ENCODE measurements around the gene RARA.
A peak's percentile ranks its signal among the peaks of the same experiment; 100 is the strongest.

RARA gene

GRCh38 chr17:40315678-40316570 is 6.9 kb downstream of the RARA start:
- FAIRE-seq (no peak), DNase-seq (ENCODE audit: low spot score) (no peak)

- DNase-seq (ENCODE audit: low spot score) (peak; percentile 51), FAIRE-seq (no peak)
These were observed 7.8 kb downstream of the RARA start for GRCh38 chr17:40316571-40317344.

- FAIRE-seq (no peak), DNase-seq (ENCODE audit: low spot score) (peak; percentile 50)
These were observed 8.4 kb downstream of the RARA start for GRCh38 chr17:40317345-40317873.

GRCh38 chr17:40317880-40318829 is 9.2 kb downstream of the RARA start:
- peak; percentile 90 for DNase-seq (ENCODE audit: low spot score)
- peak; percentile 24 for FAIRE-seq

- no peak for FAIRE-seq
- no peak for DNase-seq (ENCODE audit: low spot score)
These were observed 9.9 kb downstream of the RARA start for GRCh38 chr17:40318830-40319391.

GRCh38 chr17:40319651-40320540 is 10.9 kb downstream of the RARA start:
- DNase-seq (ENCODE audit: low spot score) (peak; percentile 10), FAIRE-seq (no peak)

- DNase-seq (ENCODE audit: low spot score) (no peak), FAIRE-seq (no peak)
These were observed 12.0 kb downstream of the RARA start for GRCh38 chr17:40320756-40321523.

GRCh38 chr17:40321524-40321929 is 12.5 kb downstream of the RARA start:
- FAIRE-seq (no peak), DNase-seq (ENCODE audit: low spot score) (no peak)

- FAIRE-seq, result no peak
- DNase-seq (ENCODE audit: low spot score), result no peak
These were observed 13.0 kb downstream of the RARA start for GRCh38 chr17:40321961-40322357.

- FAIRE-seq, result no peak
- DNase-seq (ENCODE audit: low spot score), result peak; percentile 85
These were observed 13.7 kb downstream of the RARA start for GRCh38 chr17:40322358-40323315.

GRCh38 chr17:40323391-40324381 is 14.7 kb downstream of the RARA start:
- DNase-seq (ENCODE audit: low spot score) (peak; percentile 29), FAIRE-seq (no peak)

GRCh38 chr17:40325156-40326013 is 16.4 kb downstream of the RARA start:
- FAIRE-seq, result no peak
- no peak for DNase-seq (ENCODE audit: low spot score)

GRCh38 chr17:40326014-40326831 is 17.2 kb downstream of the RARA start:
- FAIRE-seq (no peak), DNase-seq (ENCODE audit: low spot score) (peak; percentile 28)

- FAIRE-seq (no peak), DNase-seq (ENCODE audit: low spot score) (no peak)
These were observed 17.8 kb downstream of the RARA start for GRCh38 chr17:40326832-40327199.

- FAIRE-seq (no peak), DNase-seq (ENCODE audit: low spot score) (no peak)
These were observed 18.3 kb downstream of the RARA start for GRCh38 chr17:40327244-40327729.
